NCI-H1048 (cell line): ENCODE results near the gene LIN37.
"Not testable (repeated sequence)": the region's sequence is repeated elsewhere in the genome, so short reads cannot be mapped to it uniquely, and the experiment has no call there.

ENCODE experiments used
- DNase-seq: peaks from one replicate; lab custom pipeline; 2025; lab: John Stamatoyannopoulos, UW

The LIN37 gene

GRCh38 chr19:35719402-35720162 is 28.8 kb upstream of the LIN37 start:
- DNase-seq: no peak

GRCh38 chr19:35720163-35720524 is 28.2 kb upstream of the LIN37 start:
- no peak for DNase-seq

- DNase-seq: no peak
These were observed 27.7 kb upstream of the LIN37 start for GRCh38 chr19:35720648-35721047.

- DNase-seq: no peak
These were observed 27.0 kb upstream of the LIN37 start for GRCh38 chr19:35721374-35721773.

- DNase-seq: no peak
These were observed 25.9 kb upstream of the LIN37 start for GRCh38 chr19:35722461-35722860.

- DNase-seq: no peak
These were observed 25.5 kb upstream of the LIN37 start for GRCh38 chr19:35722897-35723296.

- DNase-seq: no peak
These were observed 24.7 kb upstream of the LIN37 start for GRCh38 chr19:35723671-35724070.

- not testable (repeated sequence) for DNase-seq
These were observed 24.2 kb upstream of the LIN37 start for GRCh38 chr19:35724132-35724531.

GRCh38 chr19:35724560-35724959 is 23.8 kb upstream of the LIN37 start:
- no peak for DNase-seq

- DNase-seq: no peak
These were observed 23.0 kb upstream of the LIN37 start for GRCh38 chr19:35725216-35725861.

GRCh38 chr19:35727053-35727955 is 21.1 kb upstream of the LIN37 start:
- no peak for DNase-seq

- no peak for DNase-seq
These were observed 20.2 kb upstream of the LIN37 start for GRCh38 chr19:35727956-35728706.

- no peak for DNase-seq
These were observed 19.4 kb upstream of the LIN37 start for GRCh38 chr19:35729021-35729420.

GRCh38 chr19:35729763-35730162 is 18.6 kb upstream of the LIN37 start:
- no peak for DNase-seq

GRCh38 chr19:35730326-35730725 is 18.1 kb upstream of the LIN37 start:
- DNase-seq: no peak

- DNase-seq: no peak
These were observed 17.0 kb upstream of the LIN37 start for GRCh38 chr19:35731353-35731752.

GRCh38 chr19:35731779-35732405 is 16.5 kb upstream of the LIN37 start:
- DNase-seq: no peak

GRCh38 chr19:35732540-35733179 is 15.7 kb upstream of the LIN37 start:
- DNase-seq: no peak

- no peak for DNase-seq
These were observed 14.9 kb upstream of the LIN37 start for GRCh38 chr19:35733180-35734125.

GRCh38 chr19:35734273-35734672 is 14.1 kb upstream of the LIN37 start:
- no peak for DNase-seq
